H1 (cell line): Measurements from ENCODE around the gene AFF4. TPM values are rescaled to one million over a fixed set of nuclear protein-coding genes. Genes with fewer than 3 reads are reported as not detected.

Experiments
- CTCF ChIA-PET: fragments of 300-600 bp; sonication (Branson Sonifier 250); formaldehyde crosslinking; loops from one replicate; lab custom pipeline; 2021; ENCODE audit not compliant: partially characterized antibody; lab: Charles Lee
- POLR2A ChIA-PET: fragments of 300-600 bp; sonication (Branson Sonifier 250); formaldehyde crosslinking; loops from one replicate; lab custom pipeline; 2021; ENCODE audit warnings: inconsistent platforms; ENCODE audit not compliant: partially characterized antibody; lab: Charles Lee
- DNase-seq, 2 experiments: peaks; one replicate each; pipeline versions ENCODE4 v3.0.0 to v3.0.0-alpha.2; 2010 to 2022; ENCODE audit warnings: low spot score in 2 of 2, low read depth in 1 of 2, mixed read lengths in 1 of 2
- FAIRE-seq: peaks from 2 replicates; lab custom pipeline; 2011; peaks lifted over from hg19 to GRCh38; lab: Jason Lieb, UNC
- H2AFZ ChIP-seq: 2 replicates; pipeline ENCODE4 v1.8.1; 2012; ENCODE audit warnings: low read length, inconsistent platforms
- H2AK5ac ChIP-seq: 2 replicates; pipeline ENCODE4 v1.6.1; 2013; ENCODE audit warnings: low read depth, low read length
- H2BK120ac ChIP-seq: replicated peaks from 2 replicates; pipeline ENCODE3; 2013; ENCODE audit warnings: low read depth, low read length, inconsistent platforms
- H2BK12ac ChIP-seq: 2 replicates; pipeline ENCODE4 v1.6.1; 2013; ENCODE audit warnings: low read depth, low read length
- H2BK15ac ChIP-seq: 2 replicates; pipeline ENCODE4 v1.6.1; 2013; ENCODE audit warnings: low read length
- H2BK20ac ChIP-seq: 2 replicates; pipeline ENCODE4 v1.6.1; 2013; ENCODE audit warnings: low read length
- H2BK5ac ChIP-seq: 2 replicates; pipeline ENCODE4 v1.6.1; 2013; ENCODE audit warnings: low read depth, low read length
- H3K14ac ChIP-seq: 2 replicates; pipeline ENCODE4 v1.6.1; 2013; ENCODE audit warnings: inconsistent platforms; ENCODE audit not compliant: insufficient read length
- H3K18ac ChIP-seq: 2 replicates; pipeline ENCODE4 v1.6.1; 2013; ENCODE audit warnings: low read length; ENCODE audit errors: extremely low read depth
- H3K23ac ChIP-seq: 2 replicates; pipeline ENCODE4 v1.6.1; 2013; ENCODE audit warnings: inconsistent platforms; ENCODE audit not compliant: insufficient read length
- H3K23me2 ChIP-seq: 2 replicates; pipeline ENCODE4 v1.6.1; 2013; ENCODE audit warnings: low read depth, low read length
- H3K27ac ChIP-seq: 2 replicates; pipeline ENCODE4 v1.6.1; 2011; ENCODE audit warnings: low read depth, low read length, inconsistent platforms
- H3K27me3 ChIP-seq, 4 experiments: replicated peaks in 1 of 4; 1 replicate in 1 of 4; 2 replicates in 3 of 4; pipeline versions ENCODE4 v1.6.1 to v1.8.1; 2011 to 2013; ENCODE audit warnings: low read length in 3 of 4, mild to moderate bottlenecking in 3 of 4, inconsistent platforms in 2 of 4, mixed read lengths in 2 of 4, moderate library complexity in 1 of 4; ENCODE audit not compliant: control insufficient read depth in 3 of 4, insufficient read depth in 3 of 4; ENCODE audit errors: extremely low read depth in 1 of 4
- H3K36me3 ChIP-seq, 4 experiments: 2 replicates each; pipeline versions ENCODE4 v1.6.1 to v1.8.1; 2011 to 2013; ENCODE audit warnings: mild to moderate bottlenecking in 4 of 4, low read length in 3 of 4, moderate library complexity in 2 of 4, control low read depth in 1 of 4, inconsistent platforms in 1 of 4; ENCODE audit not compliant: insufficient read depth in 4 of 4, control insufficient read depth in 2 of 4
- H3K4ac ChIP-seq: replicated peaks from 2 replicates; pipeline ENCODE3; 2013; ENCODE audit warnings: low read length, low read depth, mixed read lengths, inconsistent platforms; ENCODE audit not compliant: insufficient read length
- H3K4me1 ChIP-seq, 4 experiments: replicated peaks in 1 of 4; 1 replicate in 1 of 4; 2 replicates in 3 of 4; pipeline versions ENCODE4 v1.6.1 to v1.8.1; 2011 to 2013; ENCODE audit warnings: low read length in 3 of 4, inconsistent platforms in 2 of 4, mixed read lengths in 1 of 4; ENCODE audit not compliant: insufficient read depth in 4 of 4, control insufficient read depth in 3 of 4
- H3K4me2 ChIP-seq, 2 experiments: 2 replicates each; pipeline versions ENCODE4 v1.6.1 to v1.8.1; 2011 to 2013; ENCODE audit warnings: low read depth in 2 of 2, low read length in 2 of 2, control low read depth in 1 of 2, inconsistent platforms in 1 of 2, mild to moderate bottlenecking in 1 of 2; ENCODE audit not compliant: insufficient read depth in 1 of 2
- H3K4me3 ChIP-seq, 4 experiments: fragments of 200-600, 300-600 bp in 1 of 4; sonication (generic), shearing (Covaris generic), sonication (Bioruptor Twin) in 1 of 4; 2 replicates each; pipeline versions ENCODE4 v1.5.1 to v1.8.1; 2011 to 2016; ENCODE audit warnings: low read length in 4 of 4, low read depth in 3 of 4, control low read depth in 2 of 4, inconsistent platforms in 2 of 4, mild to moderate bottlenecking in 2 of 4, mixed read lengths in 1 of 4, moderate library complexity in 1 of 4; ENCODE audit not compliant: insufficient read depth in 2 of 4; ENCODE audit errors: extremely low read depth in 1 of 4
- H3K56ac ChIP-seq: replicated peaks from 2 replicates; pipeline ENCODE3; 2013; ENCODE audit warnings: low read depth, mild to moderate bottlenecking, mixed read lengths, low read length, inconsistent platforms; ENCODE audit not compliant: insufficient read length
- H3K79me1 ChIP-seq: 2 replicates; pipeline ENCODE4 v1.6.1; 2013; ENCODE audit warnings: low read depth, low read length, control low read depth
- H3K79me2 ChIP-seq, 2 experiments: 2 replicates each; pipeline versions ENCODE4 v1.6.1 to v1.8.1; 2012 to 2013; ENCODE audit warnings: low read length in 2 of 2, mild to moderate bottlenecking in 2 of 2, inconsistent platforms in 1 of 2; ENCODE audit not compliant: insufficient read depth in 2 of 2, control insufficient read depth in 1 of 2
- H3K9ac ChIP-seq, 4 experiments: replicated peaks in 1 of 4; 1 replicate in 1 of 4; 2 replicates in 3 of 4; pipeline versions ENCODE4 v1.6.1 to v1.8.1; 2011 to 2013; ENCODE audit warnings: low read depth in 3 of 4, low read length in 3 of 4, control low read depth in 2 of 4, mild to moderate bottlenecking in 2 of 4, moderate library complexity in 2 of 4, inconsistent platforms in 1 of 4; ENCODE audit errors: extremely low read depth in 1 of 4
- H3K9me3 ChIP-seq, 2 experiments: 2 replicates each; pipeline versions ENCODE4 v1.6.1 to v1.8.1; 2012 to 2013; ENCODE audit warnings: mild to moderate bottlenecking in 2 of 2, moderate library complexity in 2 of 2, control low read depth in 1 of 2, inconsistent platforms in 1 of 2, low read depth in 1 of 2, low read length in 1 of 2, mixed read lengths in 1 of 2; ENCODE audit not compliant: insufficient read depth in 2 of 2
- H4K20me1 ChIP-seq, 2 experiments: replicated peaks in 1 of 2; 2 replicates each; pipeline versions ENCODE3 to v1.8.1; 2011 to 2013; ENCODE audit warnings: inconsistent platforms in 2 of 2, low read length in 2 of 2, mild to moderate bottlenecking in 1 of 2; ENCODE audit not compliant: insufficient read depth in 2 of 2, control insufficient read depth in 1 of 2
- H4K5ac ChIP-seq: 2 replicates; pipeline ENCODE4 v1.6.1; 2013; ENCODE audit warnings: low read length, low read depth, mixed read lengths, inconsistent platforms; ENCODE audit not compliant: insufficient read length
- H4K8ac ChIP-seq: 2 replicates; pipeline ENCODE4 v1.8.0; 2013; ENCODE audit warnings: mild to moderate bottlenecking, moderate library complexity, low read length, inconsistent platforms; ENCODE audit not compliant: insufficient read depth; ENCODE audit errors: extremely low read depth
- H4K91ac ChIP-seq: replicated peaks from 2 replicates; pipeline ENCODE3; 2013; ENCODE audit warnings: low read length, mixed read lengths, inconsistent platforms; ENCODE audit not compliant: insufficient read length
- ATF2 ChIP-seq: IDR thresholded peaks from 2 replicates; pipeline ENCODE4 v1.6.1; 2012; ENCODE audit warnings: low read length, inconsistent platforms
- BCL11A ChIP-seq, 2 experiments: IDR thresholded peaks; one replicate each; pipeline ENCODE4 v1.6.1; 2011; ENCODE audit warnings: low read depth in 2 of 2, low read length in 2 of 2, mild to moderate bottlenecking in 2 of 2
- FOSL1 ChIP-seq: IDR thresholded peaks from 2 replicates; pipeline ENCODE4 v1.6.1; 2011; ENCODE audit warnings: mild to moderate bottlenecking, low read depth, low read length, moderate library complexity; ENCODE audit not compliant: insufficient read depth
- HDAC2 ChIP-seq, 2 experiments: fragments of 300-600 bp in 1 of 2; sonication (generic) in 1 of 2; IDR thresholded peaks; 2 replicates each; pipeline ENCODE4 v1.6.1; 2011 to 2012; ENCODE audit warnings: low read depth in 2 of 2, low read length in 2 of 2, mild to moderate bottlenecking in 2 of 2, moderate library complexity in 2 of 2, borderline replicate concordance in 1 of 2, inconsistent platforms in 1 of 2
- KDM1A ChIP-seq: fragments of 200-600, 300-600 bp; sonication (generic); IDR thresholded peaks from 2 replicates; pipeline ENCODE4 v1.7.1; 2016; ENCODE audit warnings: mild to moderate bottlenecking, low read length, borderline replicate concordance
- KDM4A ChIP-seq: IDR thresholded peaks from one replicate; pipeline ENCODE4 v1.7.1; 2012; ENCODE audit warnings: low read depth, mild to moderate bottlenecking, moderate library complexity, low read length, inconsistent platforms; ENCODE audit not compliant: severe bottlenecking
- POLR2AphosphoS5 ChIP-seq: IDR thresholded peaks from 2 replicates; pipeline ENCODE4 v1.6.1; 2011; ENCODE audit warnings: low read depth, low read length
- RBBP5 ChIP-seq: IDR thresholded peaks from 2 replicates; pipeline ENCODE4 v1.7.1; 2012; ENCODE audit warnings: low read depth, mild to moderate bottlenecking, inconsistent platforms, low read length, moderate library complexity, borderline replicate concordance
- SIN3A ChIP-seq, 2 experiments: IDR thresholded peaks in 1 of 2; conservative IDR thresholded peaks in 1 of 2; 2 replicates each; pipeline ENCODE4 v1.6.1; 2011 to 2012; ENCODE audit warnings: low read length in 2 of 2, improper control_type of control experiment in 1 of 2, low read depth in 1 of 2, mild to moderate bottlenecking in 1 of 2
- WGBS, 2 experiments: shearing (Covaris generic) in 1 of 2; methylation state at CpG; one replicate each; pipeline versions ENCODE4 v1.1.6 to v1.1.7; 2013 to 2015; ENCODE audit warnings: low lambda C conversion rate in 2 of 2, mixed read lengths in 2 of 2, inconsistent platforms in 1 of 2, low coverage in 1 of 2, missing lambda C conversion rate in 1 of 2; ENCODE audit not compliant: insufficient replicate concordance in 2 of 2, insufficient coverage in 1 of 2, insufficient read length in 1 of 2; ENCODE audit errors: extremely low coverage in 1 of 2, missing lambda C conversion rate in 1 of 2; 5-methylcytosine and 5-hydroxymethylcytosine counted together
- polyA plus RNA-seq, 7 experiments: library from polyadenylated mRNA; depleted of rRNA in 3 of 7; stranded (reverse) in 5 of 7; unstranded in 2 of 7; fragments of >200 nt in 5 of 7; fragments of 200-250 nt in 2 of 7; gene quantifications; 1 replicate in 5 of 7; 2 replicates in 1 of 7; 4 replicates in 1 of 7; pipeline versions ENCODE4 v1.2.1 to v1.2.3, GENCODE V29; 2011 to 2013; ENCODE audit warnings: missing spikeins in 2 of 7, mixed read lengths in 2 of 7
- total RNA-seq: library from RNA; stranded (reverse); fragmentation: NEBNext Ultra II Directional; extraction: Animal tissue kit (Norgen Biotek cat#: 25700); gene quantifications from 2 replicates; pipeline ENCODE4 v1.2.1, GENCODE V29; 2021

Gene AFF4
- total and polyA plus RNA-seq, 2 of the 8 experiments (the other 6 are each of a cell fraction or from before 2014, with no cell fraction given) = 12.0 to 61.4 TPM

GRCh38 chr5:132837868-132838267 is 125.6 kb downstream of the AFF4 start:
- no peaks in the 10 kb centered on the region for H4K20me1 ChIP-seq
- no peak for TF ChIP-seq FOSL1
- TF ChIP-seq RBBP5 = no peak
- TF ChIP-seq KDM4A = no peak
- TF ChIP-seq POLR2AphosphoS5 = no peak
- no peak for TF ChIP-seq HDAC2 (IDR thresholded peaks at IDR 0.05; ENCODE audit: borderline replicate concordance in 1 of 2, low read depth in 2 of 2, low read length in 2 of 2)
- TF ChIP-seq SIN3A (conservative IDR thresholded peaks at IDR 0.05 in 1 of 2, IDR thresholded peaks at IDR 0.05 in 1 of 2; ENCODE audit: low read depth in 1 of 2, low read length in 2 of 2) = no peak
- TF ChIP-seq KDM1A = no peak
- no peak for TF ChIP-seq BCL11A (IDR thresholded peaks at IDR 0.05; ENCODE audit: low read depth in 2 of 2, low read length in 2 of 2)
- no peak for TF ChIP-seq ATF2
- no peak overlapping the region for H3K4ac ChIP-seq
- no peak overlapping the region for H4K5ac ChIP-seq
- H3K14ac ChIP-seq = no peak overlapping the region
- no peak overlapping the region for H3K18ac ChIP-seq
- no peak overlapping the region for H2AK5ac ChIP-seq
- ChIA-PET CTCF (interaction anchor here (0.6 to 25.6 kb wide), 3 partner anchors 8 to 91 kb away, joined by 4 to 465 read pairs (median 10); partner anchors contain the start of genes GDF9, LEAP2, SHROOM1 and UQCRQ), POLR2A (no interaction called here)
- no peak overlapping the region for H3K9ac ChIP-seq
- no peak overlapping the region for H2BK5ac ChIP-seq
- H3K27ac ChIP-seq = no peak overlapping the region
- FAIRE-seq (no peak), DNase-seq (no peak)
- 89% methylated on average over 2 of the region's 2 CpGs; no CpG with 5 or more reads in 1 of the 2 experiments for WGBS, 2 experiments
- H3K79me2 ChIP-seq = no peaks in the 10 kb centered on the region
- H4K8ac ChIP-seq = no peak overlapping the region
- H3K4me2 ChIP-seq = no peak overlapping the region
- no peaks in the 10 kb centered on the region for H3K27me3 ChIP-seq
- H3K56ac ChIP-seq = no peak overlapping the region
- H2BK12ac ChIP-seq = no peak overlapping the region
- no peaks in the 10 kb centered on the region for H3K9me3 ChIP-seq
- H2BK15ac ChIP-seq = no peak overlapping the region
- no peaks in the 10 kb centered on the region for H3K23me2 ChIP-seq
- no peak overlapping the region for H3K4me3 ChIP-seq
- H3K79me1 ChIP-seq = no peaks in the 10 kb centered on the region
- H3K4me1 ChIP-seq = no peaks in the 10 kb centered on the region
- H3K36me3 ChIP-seq = no peaks in the 10 kb centered on the region
- H2BK20ac ChIP-seq = no peak overlapping the region
- H3K23ac ChIP-seq = no peak overlapping the region
- H2BK120ac ChIP-seq = no peak overlapping the region
- no peak overlapping the region for H4K91ac ChIP-seq
- H2AFZ ChIP-seq = no peak overlapping the region
